Femur (tissue), 1 donor: ENCODE measurements around the gene C14orf39.
"Not testable (repeated sequence)": the region's sequence is repeated elsewhere in the genome, so short reads cannot be mapped to it uniquely, and the experiment has no call there.

Experiments used
- DNase-seq: peaks from one replicate; pipeline ENCODE4 v3.0.0-alpha.2; 2017

C14orf39 gene

GRCh38 chr14:60490270-60490669 is 4.4 kb upstream of the C14orf39 start:
- no peak for DNase-seq

- DNase-seq: no peak
Observed at GRCh38 chr14:60488175-60488574, 2.3 kb upstream of the C14orf39 start.

GRCh38 chr14:60487211-60487610 is 1.3 kb upstream of the C14orf39 start:
- no peak for DNase-seq

GRCh38 chr14:60485057-60485597 is 736 bp downstream of the C14orf39 start:
- no peak for DNase-seq

GRCh38 chr14:60482743-60483142 is 3.1 kb downstream of the C14orf39 start:
- DNase-seq: no peak

- not testable (repeated sequence) for DNase-seq
Observed at GRCh38 chr14:60480248-60480647, 5.6 kb downstream of the C14orf39 start.

- DNase-seq: no peak
Observed at GRCh38 chr14:60455875-60456274, 30.0 kb downstream of the C14orf39 start.

GRCh38 chr14:60430276-60430675 is 55.6 kb downstream of the C14orf39 start:
- DNase-seq: no peak

GRCh38 chr14:60420050-60420449 is 65.8 kb downstream of the C14orf39 start:
- no peak for DNase-seq

- not testable (repeated sequence) for DNase-seq
Observed at GRCh38 chr14:60397550-60397949, 88.3 kb downstream of the C14orf39 start.

- no peak for DNase-seq
Observed at GRCh38 chr14:60396718-60397343, 89.0 kb downstream of the C14orf39 start.
